Measurements from ENCODE around the gene MAPRE2.
A peak's percentile ranks its signal among the peaks of the same experiment; 100 is the strongest.

Gene MAPRE2

GRCh38 chr18:35063875-35064690, 22.9 kb downstream of the MAPRE2 start:
- DNase-seq = no peak

GRCh38 chr18:35067454-35067853, 26.2 kb downstream of the MAPRE2 start:
- no peak for DNase-seq

- no peak for DNase-seq
Observed at GRCh38 chr18:35071819-35072247, 30.6 kb downstream of the MAPRE2 start.

- no peak for DNase-seq
Observed at GRCh38 chr18:35072616-35073015, 31.4 kb downstream of the MAPRE2 start.

- no peak for DNase-seq
Observed at GRCh38 chr18:35073186-35074105, 32.2 kb downstream of the MAPRE2 start.

- DNase-seq = no peak
Observed at GRCh38 chr18:35074581-35074980, 33.4 kb downstream of the MAPRE2 start.

GRCh38 chr18:35075132-35075531, 33.9 kb downstream of the MAPRE2 start:
- DNase-seq = no peak

GRCh38 chr18:35076135-35076924, 35.1 kb downstream of the MAPRE2 start:
- peak in 1 of 2 experiments; percentile 38 for DNase-seq

- DNase-seq = no peak
Observed at GRCh38 chr18:35077937-35078336, 36.7 kb downstream of the MAPRE2 start.

GRCh38 chr18:35080058-35080457, 38.8 kb downstream of the MAPRE2 start:
- no peak for DNase-seq

- no peak for DNase-seq
Observed at GRCh38 chr18:35083174-35083712, 42.0 kb downstream of the MAPRE2 start.

GRCh38 chr18:35084494-35085449, 43.6 kb downstream of the MAPRE2 start:
- DNase-seq = no peak

GRCh38 chr18:35085450-35086380, 44.5 kb downstream of the MAPRE2 start:
- no peak for DNase-seq

GRCh38 chr18:35086704-35087103, 45.5 kb downstream of the MAPRE2 start:
- no peak for DNase-seq

- no peak for DNase-seq
Observed at GRCh38 chr18:35087726-35088125, 46.5 kb downstream of the MAPRE2 start.

- DNase-seq = no peak
Observed at GRCh38 chr18:35088921-35089320, 47.7 kb downstream of the MAPRE2 start.

- DNase-seq = no peak
Observed at GRCh38 chr18:35089382-35089781, 48.2 kb downstream of the MAPRE2 start.

GRCh38 chr18:35089891-35090550, 48.8 kb downstream of the MAPRE2 start:
- no peak for DNase-seq

GRCh38 chr18:35091841-35092240, 50.6 kb downstream of the MAPRE2 start:
- DNase-seq = no peak
